HG02588 (cell line): ENCODE measurements around the gene CNOT2.

Experiments used
- ATAC-seq: cut with Tn5 transposase; IDR thresholded peaks from one replicate; pipeline ENCODE4 v1.9.1; 2021; ENCODE audit warnings: mild to moderate bottlenecking, moderate library complexity; ENCODE audit not compliant: unreplicated experiment

CNOT2 gene

DNA sequence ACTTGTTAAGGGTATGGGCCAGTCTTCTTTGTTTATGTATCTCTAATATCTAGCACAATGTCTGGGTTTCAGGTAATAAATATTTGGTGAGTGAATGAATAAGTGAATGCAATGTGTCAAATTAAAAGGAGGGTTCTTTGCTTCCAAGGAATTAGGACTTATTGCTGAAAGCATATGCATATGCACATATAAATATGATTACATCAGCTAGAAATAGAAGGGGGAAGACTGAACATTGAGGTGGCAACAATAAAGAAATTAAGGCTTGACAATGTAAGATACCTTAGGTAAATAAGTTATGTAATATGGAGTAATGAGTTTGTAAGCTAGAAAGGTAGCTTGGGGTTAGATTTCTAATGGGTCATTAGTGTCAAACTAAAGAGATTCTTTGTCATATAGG, 160.6 kb downstream of the CNOT2 start:
- ATAC-seq = no peak
